MCF 10A (cell line): ENCODE results near the gene MATR3. TPM values are rescaled to one million over a fixed set of nuclear protein-coding genes. Genes with fewer than 3 reads are reported as not detected.
"Not testable (repeated sequence)": the region's sequence is repeated elsewhere in the genome, so short reads cannot be mapped to it uniquely, and the experiment has no call there.

Experiments used
- BruUV-seq: library from RNA; stranded (reverse); fragments of 400-500 nt; replicated peaks from 2 replicates; lab custom pipeline; 2021; lab: Mats Ljungman, UMichigan
- CTCF ChIA-PET: fragments of 300-600 bp; sonication (Branson Sonifier 250); formaldehyde crosslinking; extraction: SDS; loops from one replicate; lab custom pipeline; 2021; ENCODE audit warnings: antibody characterized with exemption, inconsistent platforms; lab: Yijun Ruan, JAX
- POLR2A ChIA-PET: fragments of 300-600, 350-650 bp; sonication (Branson Sonifier 250); formaldehyde crosslinking; extraction: SDS; loops from one replicate; lab custom pipeline; 2020; ENCODE audit warnings: antibody characterized with exemption, inconsistent platforms; lab: Yijun Ruan, JAX
- DNase-seq: peaks from one replicate; pipeline ENCODE4 v3.0.0-alpha.2; 2018; ENCODE audit not compliant: unreplicated experiment
- H3K27ac Mint-ChIP-seq: one replicate; pipeline ENCODE4 v1.8.0; 2022; ENCODE audit warnings: mild to moderate bottlenecking, low read depth, mixed read lengths; ENCODE audit not compliant: unreplicated experiment
- H3K27me3 Mint-ChIP-seq: one replicate; pipeline ENCODE4 v1.8.0; 2022; ENCODE audit warnings: mixed read lengths; ENCODE audit not compliant: insufficient read depth, unreplicated experiment
- H3K36me3 Mint-ChIP-seq: one replicate; pipeline ENCODE4 v1.8.0; 2022; ENCODE audit warnings: mild to moderate bottlenecking, moderate library complexity, mixed read lengths; ENCODE audit not compliant: insufficient read depth, unreplicated experiment
- H3K4me1 Mint-ChIP-seq: one replicate; pipeline ENCODE4 v1.8.0; 2022; ENCODE audit warnings: mixed read lengths; ENCODE audit not compliant: insufficient read depth, unreplicated experiment
- H3K4me3 Mint-ChIP-seq: one replicate; pipeline ENCODE4 v1.8.0; 2022; ENCODE audit warnings: mild to moderate bottlenecking, moderate library complexity, mixed read lengths; ENCODE audit not compliant: unreplicated experiment
- H3K9me3 Mint-ChIP-seq: one replicate; pipeline ENCODE4 v1.8.0; 2022; ENCODE audit warnings: mixed read lengths; ENCODE audit not compliant: unreplicated experiment
- intact Hi-C: fragments of 100-400 bp; cut with micrococcal nuclease; formaldehyde crosslinking; loops from 2 replicates; pipeline ENCODE4 v1.14.1; 2022
- total RNA-seq: library from RNA; stranded (reverse); gene quantifications from 2 replicates; pipeline ENCODE4 v1.2.3, GENCODE V29; 2022
- TF ChIP-seq, protein P1 (sequence below): fragments of 200-600 bp; IDR thresholded peaks from one replicate; pipeline ENCODE4 v1.8.0; 2022; ENCODE audit warnings: antibody characterized with exemption, mild to moderate bottlenecking; ENCODE audit not compliant: unreplicated experiment

Gene MATR3
- total RNA-seq, 1 experiment from 2014 or later: 159 TPM

DNA sequence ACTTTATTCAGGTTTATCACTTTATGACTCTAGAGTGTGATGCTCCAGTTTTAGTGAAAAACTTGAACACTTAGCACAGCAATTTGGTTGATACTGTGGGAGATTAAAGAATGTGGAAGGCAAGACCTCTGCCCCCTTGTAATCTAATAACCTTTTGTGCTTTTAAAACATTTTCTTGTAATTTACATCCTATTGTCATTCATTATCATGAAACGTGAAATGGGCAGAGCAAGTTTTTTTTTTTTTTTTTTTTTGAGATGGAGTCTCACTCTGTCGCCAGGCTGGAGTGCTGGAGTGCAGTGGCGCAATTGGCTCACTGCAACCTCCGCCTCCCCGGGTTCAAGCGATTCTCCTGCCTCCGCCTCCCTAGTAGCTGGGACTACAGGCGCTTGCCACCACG is 49.9 kb downstream of the MATR3 start:
- DNase-seq: no peak
- intact Hi-C loops: no loop called here
- peak overlapping the region; percentile 100 for H3K27ac Mint-ChIP-seq
- BruUV-seq: no TSS peak
- POLR2A ChIA-PET: interaction anchor here (0.7 to 4.1 kb wide), 3 partner anchors 10 to 34 kb away, joined by 5 to 43 read pairs (median 5); no protein-coding TSS in a partner anchor
- peaks cover 20% of the 10 kb centered on the region for H3K4me1 Mint-ChIP-seq
- no peaks in the 10 kb centered on the region for H3K27me3 Mint-ChIP-seq
- CTCF ChIA-PET: interaction anchor here (0.5 to 0.7 kb wide), 2 partner anchors 59 to 898 kb away, joined by 3 to 4 read pairs; no protein-coding TSS in a partner anchor
- H3K36me3 Mint-ChIP-seq: peaks cover 58% of the 10 kb centered on the region
- peak overlapping the region; percentile 97 for H3K4me3 Mint-ChIP-seq
- TF ChIP-seq, protein P1, sequence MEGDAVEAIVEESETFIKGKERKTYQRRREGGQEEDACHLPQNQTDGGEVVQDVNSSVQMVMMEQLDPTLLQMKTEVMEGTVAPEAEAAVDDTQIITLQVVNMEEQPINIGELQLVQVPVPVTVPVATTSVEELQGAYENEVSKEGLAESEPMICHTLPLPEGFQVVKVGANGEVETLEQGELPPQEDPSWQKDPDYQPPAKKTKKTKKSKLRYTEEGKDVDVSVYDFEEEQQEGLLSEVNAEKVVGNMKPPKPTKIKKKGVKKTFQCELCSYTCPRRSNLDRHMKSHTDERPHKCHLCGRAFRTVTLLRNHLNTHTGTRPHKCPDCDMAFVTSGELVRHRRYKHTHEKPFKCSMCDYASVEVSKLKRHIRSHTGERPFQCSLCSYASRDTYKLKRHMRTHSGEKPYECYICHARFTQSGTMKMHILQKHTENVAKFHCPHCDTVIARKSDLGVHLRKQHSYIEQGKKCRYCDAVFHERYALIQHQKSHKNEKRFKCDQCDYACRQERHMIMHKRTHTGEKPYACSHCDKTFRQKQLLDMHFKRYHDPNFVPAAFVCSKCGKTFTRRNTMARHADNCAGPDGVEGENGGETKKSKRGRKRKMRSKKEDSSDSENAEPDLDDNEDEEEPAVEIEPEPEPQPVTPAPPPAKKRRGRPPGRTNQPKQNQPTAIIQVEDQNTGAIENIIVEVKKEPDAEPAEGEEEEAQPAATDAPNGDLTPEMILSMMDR: no peak
- H3K9me3 Mint-ChIP-seq: no peaks in the 10 kb centered on the region

DNA sequence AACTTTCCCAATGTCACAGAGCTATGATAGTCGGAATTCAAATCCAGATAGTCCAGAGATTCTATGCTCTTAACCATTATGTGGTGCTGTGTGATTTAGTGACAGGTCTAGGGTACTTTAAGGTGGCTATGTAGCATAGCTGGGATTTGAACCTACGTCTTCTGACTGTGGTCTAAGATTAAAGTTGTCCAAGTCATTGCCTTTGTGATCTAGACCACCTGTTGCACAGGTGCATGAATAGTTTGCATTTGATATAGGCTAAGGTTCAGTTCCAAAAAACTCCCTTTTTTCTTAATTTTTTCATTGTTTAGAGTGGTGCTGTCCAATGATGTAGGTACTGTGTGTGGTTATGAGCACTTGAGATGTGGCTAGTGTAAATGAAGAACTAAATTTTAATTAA is 50.6 kb downstream of the MATR3 start:
- no peak overlapping the region for H3K27ac Mint-ChIP-seq
- no peaks in the 10 kb centered on the region for H3K9me3 Mint-ChIP-seq
- CTCF ChIA-PET: interaction anchor here (0.5 to 0.7 kb wide), 3 partner anchors 27 to 899 kb away, joined by 3 to 4 read pairs (median 3); no protein-coding TSS in a partner anchor
- TF ChIP-seq, protein P1: no peak
- POLR2A ChIA-PET: interaction anchor here (0.6 to 1.1 kb wide), 4 partner anchors 10 to 72 kb away, joined by 3 to 5 read pairs (median 4); no protein-coding TSS in a partner anchor
- H3K4me1 Mint-ChIP-seq: peaks cover 26% of the 10 kb centered on the region
- no peaks in the 10 kb centered on the region for H3K27me3 Mint-ChIP-seq
- peaks cover 65% of the 10 kb centered on the region for H3K36me3 Mint-ChIP-seq
- H3K4me3 Mint-ChIP-seq: no peak overlapping the region
- BruUV-seq: no TSS peak
- intact Hi-C loops: no loop called here
- no peak for DNase-seq

DNA sequence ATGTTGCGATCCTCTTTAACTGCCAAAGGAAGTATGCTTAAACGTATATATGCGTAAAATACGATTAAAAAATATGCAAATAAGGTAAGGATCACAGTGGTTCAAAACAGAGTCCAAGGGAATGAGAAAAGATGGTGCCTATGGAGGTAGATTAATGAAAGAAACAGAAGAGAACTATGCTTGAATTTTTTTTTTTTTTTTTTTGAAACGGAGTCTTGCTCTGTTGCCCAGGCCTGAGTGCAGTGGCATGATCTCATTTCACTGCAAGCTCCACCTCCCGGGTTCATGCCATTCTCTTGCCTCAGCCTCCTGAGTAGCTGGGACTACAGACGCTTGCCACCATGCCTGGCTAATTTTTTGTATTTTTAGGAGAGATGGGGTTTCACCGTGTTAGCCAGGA is 51.9 kb downstream of the MATR3 start:
- DNase-seq, H3K27ac Mint-ChIP-seq, H3K9me3 Mint-ChIP-seq, intact Hi-C loops, CTCF ChIA-PET, H3K27me3 Mint-ChIP-seq, H3K4me3 Mint-ChIP-seq, BruUV-seq: not testable (repeated sequence)
- peaks cover 26% of the 10 kb centered on the region for H3K4me1 Mint-ChIP-seq
- peaks cover 73% of the 10 kb centered on the region for H3K36me3 Mint-ChIP-seq
- POLR2A ChIA-PET: interaction anchor here (1.0 kb wide), 1 partner anchor 19 kb away, joined by 3 read pairs; no protein-coding TSS in a partner anchor

DNA sequence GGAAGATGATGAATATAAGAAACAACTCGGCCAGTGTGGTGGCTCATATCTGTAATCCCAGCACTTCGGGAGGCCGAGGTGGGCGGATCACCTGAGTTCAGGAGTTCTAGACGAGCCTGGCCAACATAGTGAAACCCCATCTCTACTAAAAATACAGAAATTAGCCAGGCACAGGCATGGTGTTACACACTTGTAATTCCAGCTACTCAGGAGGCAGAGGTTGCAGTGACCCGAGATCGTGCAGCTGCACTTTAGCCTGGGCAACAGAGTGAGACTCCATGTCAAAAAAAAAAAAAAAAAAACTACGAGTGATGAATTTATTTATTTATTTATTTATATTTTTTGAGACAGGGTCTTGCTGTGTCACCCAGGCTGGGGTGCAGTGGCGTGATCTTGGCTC is 54.3 kb downstream of the MATR3 start:
- H3K9me3 Mint-ChIP-seq, DNase-seq, H3K4me3 Mint-ChIP-seq, BruUV-seq, H3K27ac Mint-ChIP-seq, H3K27me3 Mint-ChIP-seq, intact Hi-C loops, POLR2A ChIA-PET: not testable (repeated sequence)
- H3K4me1 Mint-ChIP-seq: peaks cover 21% of the 10 kb centered on the region
- H3K36me3 Mint-ChIP-seq: peaks cover 74% of the 10 kb centered on the region
- CTCF ChIA-PET: interaction anchor here (0.6 to 0.7 kb wide), 3 partner anchors 18 to 496 kb away, joined by 3 to 4 read pairs (median 3); no protein-coding TSS in a partner anchor

DNA sequence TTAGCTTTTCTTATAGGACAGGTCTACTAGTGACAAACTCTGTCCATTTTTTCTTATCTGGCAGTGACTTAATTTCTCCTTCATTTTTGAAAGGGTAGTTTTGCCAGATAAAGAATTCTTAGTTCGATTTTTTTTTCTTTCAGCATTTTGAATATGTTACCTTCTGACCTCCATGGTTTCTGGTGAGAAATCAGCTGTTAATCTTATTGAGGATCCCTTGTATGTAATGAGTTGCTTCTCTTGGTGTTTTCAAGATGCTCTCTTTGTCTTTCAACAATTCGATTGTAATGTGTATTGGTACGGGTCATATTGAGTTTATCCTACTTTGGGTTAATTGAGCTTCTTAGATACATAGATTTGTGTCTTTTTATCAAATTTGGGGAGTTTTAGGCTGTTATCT is 60.6 kb downstream of the MATR3 start:
- Mint-ChIP-seq H3K36me3 (peaks cover 73% of the 10 kb centered on the region), H3K27me3 (no peaks in the 10 kb centered on the region), H3K27ac (no peak overlapping the region), H3K9me3 (peaks cover 9% of the 10 kb centered on the region), H3K4me3 (no peak overlapping the region), H3K4me1 (peaks cover 16% of the 10 kb centered on the region)
- BruUV-seq: no TSS peak
- CTCF ChIA-PET: interaction anchor here (0.5 to 1.8 kb wide), 3 partner anchors 12 to 483 kb away, joined by 3 to 16 read pairs (median 3); partner anchors contain the start of gene PAIP2
- intact Hi-C loops: no loop called here
- TF ChIP-seq, protein P1: no peak
- no peak for DNase-seq
- POLR2A ChIA-PET: interaction anchor here (0.9 to 3.8 kb wide), 4 partner anchors 10 to 207 kb away, joined by 4 to 33 read pairs (median 4); partner anchors contain the start of genes PAIP2 and UBE2D2

DNA sequence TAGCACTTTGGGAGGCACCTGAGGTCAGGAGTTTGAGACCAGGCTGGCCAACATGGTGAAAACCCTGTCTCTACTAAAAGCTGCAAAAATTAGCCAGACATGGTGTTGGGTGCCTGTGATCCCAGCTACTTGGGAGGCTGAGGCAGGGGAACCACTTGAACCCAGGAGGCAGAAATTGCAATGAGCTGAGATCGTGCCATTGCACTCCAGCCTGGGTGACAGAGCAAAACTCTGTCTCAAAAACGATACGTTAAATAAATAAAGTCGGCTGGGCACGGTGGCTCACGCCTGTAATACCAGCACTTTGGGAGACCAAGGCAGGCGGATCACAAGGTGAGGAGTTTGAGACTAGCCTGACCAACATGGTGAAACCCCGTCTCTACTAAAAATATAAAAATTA is 62.4 kb downstream of the MATR3 start:
- H3K9me3 Mint-ChIP-seq, CTCF ChIA-PET, DNase-seq, BruUV-seq, H3K27ac Mint-ChIP-seq, H3K27me3 Mint-ChIP-seq, intact Hi-C loops, H3K4me3 Mint-ChIP-seq: not testable (repeated sequence)
- peaks cover 21% of the 10 kb centered on the region for H3K4me1 Mint-ChIP-seq
- POLR2A ChIA-PET: interaction anchor here (0.7 to 3.8 kb wide), 3 partner anchors 15 to 89 kb away, joined by 3 to 33 read pairs (median 3); partner anchors contain the start of gene PAIP2
- H3K36me3 Mint-ChIP-seq: peaks cover 76% of the 10 kb centered on the region
